SK-N-MC (cell line): Measurements from ENCODE around the gene FBXO31.

Experiments used
- EZH2 ChIP-seq: fragments of 200-600 bp; sonication (generic); IDR thresholded peaks from one replicate; pipeline ENCODE4 v1.6.1; 2017; ENCODE audit warnings: antibody characterized with exemption
- FOXP2 ChIP-seq: optimal IDR thresholded peaks from 2 replicates; pipeline ENCODE3; 2011; ENCODE audit warnings: mild to moderate bottlenecking, moderate library complexity; ENCODE audit not compliant: insufficient read depth; ENCODE audit errors: extremely low read length, control extremely low read depth
- POLR2AphosphoS5 ChIP-seq: IDR thresholded peaks from 2 replicates; pipeline ENCODE4 v1.6.1; 2012; ENCODE audit warnings: mild to moderate bottlenecking, low read depth, low read length, borderline replicate concordance

DNA sequence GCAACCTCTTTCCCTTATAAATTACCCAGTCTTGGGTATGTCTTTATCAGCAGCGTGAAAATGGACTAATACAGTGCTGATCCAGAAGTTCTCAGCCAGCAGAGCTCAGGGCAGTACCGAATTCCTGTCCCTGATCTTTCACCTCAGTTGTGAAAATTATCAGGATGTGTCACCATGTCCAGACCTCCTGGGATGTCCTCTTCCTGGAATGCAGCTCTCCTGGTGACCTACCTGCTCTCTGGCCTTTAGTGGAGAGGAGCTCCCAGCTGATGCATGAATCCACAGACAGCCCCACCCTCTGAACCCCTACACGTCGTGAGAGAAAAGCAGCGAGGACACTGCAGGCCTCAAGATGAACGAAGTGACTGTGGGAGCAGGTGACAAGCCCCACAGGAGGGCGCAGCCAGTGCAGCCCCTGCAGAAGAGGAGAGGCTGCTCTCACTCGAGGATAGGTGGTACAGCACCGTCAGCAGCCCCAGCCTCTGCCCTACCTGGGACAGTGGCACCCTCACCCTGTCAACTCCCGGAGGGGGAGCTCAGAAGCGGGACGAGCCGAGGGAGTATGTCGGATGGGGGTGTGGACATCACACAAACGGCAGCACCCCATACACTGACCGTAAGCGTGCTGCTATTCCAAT lies 44.4 kb downstream of the FBXO31 start:
- TF ChIP-seq POLR2AphosphoS5, result no peak
- no peak for TF ChIP-seq EZH2
- no peak for TF ChIP-seq FOXP2
